ENCODE results near the gene ULK4. TPM values are rescaled to one million over a fixed set of nuclear protein-coding genes. Genes with fewer than 3 reads are reported as not detected.
"Not testable (repeated sequence)": the region's sequence is repeated elsewhere in the genome, so short reads cannot be mapped to it uniquely, and the experiment has no call there.

ULK4 gene
- total RNA-seq, 1 donor from 2014 or later: 9.1 TPM

GRCh38 chr3:41405466-41405865, 556.4 kb downstream of the ULK4 start:
- DNase-seq (ENCODE audit: extremely low spot score, unreplicated experiment): no peak
- Mint-ChIP-seq H3K4me1 (ENCODE audit: unreplicated experiment) (no peaks in the 10 kb centered on the region), H3K9me3 (ENCODE audit: unreplicated experiment) (peaks cover 23% of the 10 kb centered on the region), H3K4me3 (ENCODE audit: unreplicated experiment) (no peak overlapping the region), H3K27ac (ENCODE audit: unreplicated experiment) (no peak overlapping the region), H3K27me3 (ENCODE audit: unreplicated experiment) (no peaks in the 10 kb centered on the region), H3K36me3 (ENCODE audit: unreplicated experiment) (no peaks in the 10 kb centered on the region)
- TF ChIP-seq CTCF (IDR thresholded peaks at IDR 0.05): no peak

- Mint-ChIP-seq H3K9me3 (ENCODE audit: unreplicated experiment) (peaks cover 23% of the 10 kb centered on the region), H3K27me3 (ENCODE audit: unreplicated experiment) (no peaks in the 10 kb centered on the region), H3K27ac (ENCODE audit: unreplicated experiment) (no peak overlapping the region), H3K36me3 (ENCODE audit: unreplicated experiment) (no peaks in the 10 kb centered on the region), H3K4me1 (ENCODE audit: unreplicated experiment) (no peaks in the 10 kb centered on the region), H3K4me3 (ENCODE audit: unreplicated experiment) (no peak overlapping the region)
- DNase-seq (ENCODE audit: extremely low spot score, unreplicated experiment): no peak
- no peak for TF ChIP-seq CTCF (IDR thresholded peaks at IDR 0.05)
These were observed 557.3 kb downstream of the ULK4 start for GRCh38 chr3:41404582-41404981.

GRCh38 chr3:41394896-41395295, 567.0 kb downstream of the ULK4 start:
- no peak for TF ChIP-seq CTCF (IDR thresholded peaks at IDR 0.05)
- H3K9me3 Mint-ChIP-seq (ENCODE audit: unreplicated experiment): no peaks in the 10 kb centered on the region
- H3K36me3 Mint-ChIP-seq (ENCODE audit: unreplicated experiment): no peaks in the 10 kb centered on the region
- no peak for DNase-seq (ENCODE audit: extremely low spot score, unreplicated experiment)
- H3K4me3 Mint-ChIP-seq (ENCODE audit: unreplicated experiment): no peak overlapping the region
- H3K27me3 Mint-ChIP-seq (ENCODE audit: unreplicated experiment): no peaks in the 10 kb centered on the region
- H3K4me1 Mint-ChIP-seq (ENCODE audit: unreplicated experiment): no peaks in the 10 kb centered on the region
- no peak overlapping the region for H3K27ac Mint-ChIP-seq (ENCODE audit: unreplicated experiment)

- not testable (repeated sequence) for H3K36me3 Mint-ChIP-seq (ENCODE audit: unreplicated experiment); H3K4me3 Mint-ChIP-seq (ENCODE audit: unreplicated experiment); DNase-seq (ENCODE audit: extremely low spot score, unreplicated experiment); H3K4me1 Mint-ChIP-seq (ENCODE audit: unreplicated experiment); H3K27ac Mint-ChIP-seq (ENCODE audit: unreplicated experiment); H3K27me3 Mint-ChIP-seq (ENCODE audit: unreplicated experiment)
- H3K9me3 Mint-ChIP-seq (ENCODE audit: unreplicated experiment): peaks cover 11% of the 10 kb centered on the region
These were observed 591.0 kb downstream of the ULK4 start for GRCh38 chr3:41370765-41371535.

- Mint-ChIP-seq H3K27ac (ENCODE audit: unreplicated experiment) (no peak overlapping the region), H3K27me3 (ENCODE audit: unreplicated experiment) (peaks cover 2% of the 10 kb centered on the region), H3K4me1 (ENCODE audit: unreplicated experiment) (no peaks in the 10 kb centered on the region), H3K9me3 (ENCODE audit: unreplicated experiment) (peaks cover 7% of the 10 kb centered on the region), H3K36me3 (ENCODE audit: unreplicated experiment) (no peaks in the 10 kb centered on the region), H3K4me3 (ENCODE audit: unreplicated experiment) (no peak overlapping the region)
- no peak for TF ChIP-seq CTCF (IDR thresholded peaks at IDR 0.05)
- no peak for DNase-seq (ENCODE audit: extremely low spot score, unreplicated experiment)
These were observed 591.6 kb downstream of the ULK4 start for GRCh38 chr3:41370307-41370706.

Measured in osteocyte (in vitro differentiated cells).